Measurements from ENCODE around the gene CASKIN2.

- TF ChIP-seq BHLHE40 (IDR thresholded peaks at IDR 0.05; ENCODE audit: low read depth, low read length) (no peak), USF2 (IDR thresholded peaks at IDR 0.05) (no peak), HDAC2 (IDR thresholded peaks at IDR 0.05) (no peak), RFX5 (IDR thresholded peaks at IDR 0.05) (no peak), CTCF (IDR thresholded peaks at IDR 0.05) (no peak), POLR2A (IDR thresholded peaks at IDR 0.05; ENCODE audit: low read length) (no peak), CHD2 (IDR thresholded peaks at IDR 0.05; ENCODE audit: low read length, partially characterized antibody) (no peak), EP300 (IDR thresholded peaks at IDR 0.05) (no peak), RAD21 (conservative IDR thresholded peaks at IDR 0.05 in 1 of 2, IDR thresholded peaks at IDR 0.05 in 1 of 2) (no peak), REST (IDR thresholded peaks at IDR 0.05) (no peak), ESRRA (IDR thresholded peaks at IDR 0.05; ENCODE audit: borderline replicate concordance, low read length) (no peak), CEBPB (IDR thresholded peaks at IDR 0.05) (no peak), ZC3H11A (IDR thresholded peaks at IDR 0.05) (no peak), NPAS2 (CRISPR knock-in tag; IDR thresholded peaks at IDR 0.05; ENCODE audit: borderline replicate concordance) (no peak)
Measured at GRCh38 chr17:75502072-75502720, 13.1 kb downstream of the CASKIN2 start.

Measured in A549 (cell line).